ENCODE data around the gene LETM1. TPM values are rescaled to one million over a fixed set of nuclear protein-coding genes. Genes with fewer than 3 reads are reported as not detected.

The LETM1 gene
- total RNA-seq, 1 experiment from 2014 or later, result 63.9 TPM

DNA sequence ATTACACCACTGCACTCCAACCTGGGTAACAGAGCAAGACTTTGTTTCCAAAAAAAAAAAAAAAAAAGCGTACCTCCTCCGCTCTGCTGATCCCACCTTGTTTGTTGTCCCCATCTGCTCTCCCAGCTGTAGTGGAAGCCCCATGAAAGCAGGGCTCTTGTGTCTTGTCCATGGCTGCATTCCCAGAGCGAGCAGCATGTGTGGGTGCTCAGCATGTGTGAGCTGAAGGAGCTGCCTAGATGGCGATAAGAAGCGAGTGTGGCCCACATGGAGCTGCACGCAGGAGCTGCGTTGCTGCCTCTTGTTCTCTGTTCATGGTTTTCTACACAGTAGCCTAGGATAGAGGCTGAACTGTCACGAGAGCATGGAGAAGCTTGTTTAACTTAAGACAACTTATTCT is 27.6 kb upstream of the LETM1 start:
- Histone ChIP-seq H3K4me3 (ENCODE audit: low read depth, low read length) (no peak overlapping the region), H3K27me3 (replicated peaks; ENCODE audit: control insufficient read depth, insufficient read depth, low read length) (no peaks in the 10 kb centered on the region), H3K36me3 (ENCODE audit: control insufficient read depth, insufficient read depth, low read length) (no peaks in the 10 kb centered on the region), H3K9me3 (no peaks in the 10 kb centered on the region), H3K4me1 (peaks cover 14% of the 10 kb centered on the region)
- ChIA-PET CTCF (interaction anchor here (0.6 to 0.9 kb wide), 3 partner anchors 16 to 17 kb away, joined by 3 to 9 read pairs (median 5); no protein-coding TSS in a partner anchor), POLR2A (no interaction called here)
- BruUV-seq (replicated peaks), result no TSS peak
- Mint-ChIP-seq H3K36me3 (ENCODE audit: insufficient read depth, unreplicated experiment) (peaks cover 36% of the 10 kb centered on the region), H3K4me3 (ENCODE audit: unreplicated experiment) (no peak overlapping the region), H3K4me1 (ENCODE audit: low read depth, unreplicated experiment) (peaks cover 23% of the 10 kb centered on the region), H3K9me3 (ENCODE audit: unreplicated experiment) (no peaks in the 10 kb centered on the region), H3K27ac (ENCODE audit: unreplicated experiment) (no peak overlapping the region), H3K27me3 (ENCODE audit: insufficient read depth, unreplicated experiment) (no peaks in the 10 kb centered on the region)
- TF ChIP-seq, protein P1, sequence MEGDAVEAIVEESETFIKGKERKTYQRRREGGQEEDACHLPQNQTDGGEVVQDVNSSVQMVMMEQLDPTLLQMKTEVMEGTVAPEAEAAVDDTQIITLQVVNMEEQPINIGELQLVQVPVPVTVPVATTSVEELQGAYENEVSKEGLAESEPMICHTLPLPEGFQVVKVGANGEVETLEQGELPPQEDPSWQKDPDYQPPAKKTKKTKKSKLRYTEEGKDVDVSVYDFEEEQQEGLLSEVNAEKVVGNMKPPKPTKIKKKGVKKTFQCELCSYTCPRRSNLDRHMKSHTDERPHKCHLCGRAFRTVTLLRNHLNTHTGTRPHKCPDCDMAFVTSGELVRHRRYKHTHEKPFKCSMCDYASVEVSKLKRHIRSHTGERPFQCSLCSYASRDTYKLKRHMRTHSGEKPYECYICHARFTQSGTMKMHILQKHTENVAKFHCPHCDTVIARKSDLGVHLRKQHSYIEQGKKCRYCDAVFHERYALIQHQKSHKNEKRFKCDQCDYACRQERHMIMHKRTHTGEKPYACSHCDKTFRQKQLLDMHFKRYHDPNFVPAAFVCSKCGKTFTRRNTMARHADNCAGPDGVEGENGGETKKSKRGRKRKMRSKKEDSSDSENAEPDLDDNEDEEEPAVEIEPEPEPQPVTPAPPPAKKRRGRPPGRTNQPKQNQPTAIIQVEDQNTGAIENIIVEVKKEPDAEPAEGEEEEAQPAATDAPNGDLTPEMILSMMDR (IDR thresholded peaks at IDR 0.05; ENCODE audit: insufficient read depth in 1 of 2, low read depth in 1 of 2, low read length in 1 of 2, severe bottlenecking in 1 of 2, unreplicated experiment in 1 of 2), result no peak
- intact Hi-C loops (cut with micrococcal nuclease; ENCODE audit: unreplicated experiment), result no loop called here
- no peak for DNase-seq

DNA sequence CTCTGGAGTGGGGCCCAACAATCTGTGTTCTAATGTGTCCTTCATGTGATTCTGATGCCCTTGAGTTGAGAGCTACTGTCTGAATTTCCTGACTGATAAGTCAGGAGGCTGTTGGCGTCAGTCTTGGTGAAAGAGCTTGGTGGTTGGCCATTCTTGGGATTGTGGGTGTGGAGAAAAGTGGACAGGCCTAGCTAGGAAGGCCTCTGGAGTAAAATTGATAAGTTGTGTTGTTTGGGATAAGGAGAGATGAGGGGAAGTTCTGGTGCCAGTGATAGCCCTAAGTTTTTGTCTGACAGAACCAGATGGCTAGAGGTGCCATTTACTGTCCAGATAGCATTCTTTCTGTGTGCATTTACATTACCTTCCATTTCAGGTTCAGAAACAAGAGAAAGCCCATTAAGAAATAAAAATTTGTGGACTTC is 26.9 kb upstream of the LETM1 start:
- no peaks in the 10 kb centered on the region for H3K27me3 ChIP-seq (replicated peaks; ENCODE audit: control insufficient read depth, insufficient read depth, low read length)
- Mint-ChIP-seq H3K9me3 (ENCODE audit: unreplicated experiment) (no peaks in the 10 kb centered on the region), H3K27ac (ENCODE audit: unreplicated experiment) (no peak overlapping the region), H3K27me3 (ENCODE audit: insufficient read depth, unreplicated experiment) (no peaks in the 10 kb centered on the region), H3K4me3 (ENCODE audit: unreplicated experiment) (no peak overlapping the region), H3K36me3 (ENCODE audit: insufficient read depth, unreplicated experiment) (peaks cover 36% of the 10 kb centered on the region), H3K4me1 (ENCODE audit: low read depth, unreplicated experiment) (peaks cover 28% of the 10 kb centered on the region)
- peaks cover 17% of the 10 kb centered on the region for H3K4me1 ChIP-seq
- no peaks in the 10 kb centered on the region for H3K36me3 ChIP-seq (ENCODE audit: control insufficient read depth, insufficient read depth, low read length)
- BruUV-seq (replicated peaks), result no TSS peak
- no peaks in the 10 kb centered on the region for H3K9me3 ChIP-seq
- ChIA-PET POLR2A (no interaction called here), CTCF (interaction anchor here (0.6 to 0.7 kb wide), 2 partner anchors 17 to 18 kb away, joined by 5 to 9 read pairs; no protein-coding TSS in a partner anchor)
- intact Hi-C loops (cut with micrococcal nuclease; ENCODE audit: unreplicated experiment), result no loop called here
- H3K4me3 ChIP-seq (ENCODE audit: low read depth, low read length), result no peak overlapping the region
- no peak for DNase-seq
- TF ChIP-seq, protein P1 (IDR thresholded peaks at IDR 0.05; ENCODE audit: insufficient read depth in 1 of 2, low read depth in 1 of 2, low read length in 1 of 2, severe bottlenecking in 1 of 2, unreplicated experiment in 1 of 2), result no peak

DNA sequence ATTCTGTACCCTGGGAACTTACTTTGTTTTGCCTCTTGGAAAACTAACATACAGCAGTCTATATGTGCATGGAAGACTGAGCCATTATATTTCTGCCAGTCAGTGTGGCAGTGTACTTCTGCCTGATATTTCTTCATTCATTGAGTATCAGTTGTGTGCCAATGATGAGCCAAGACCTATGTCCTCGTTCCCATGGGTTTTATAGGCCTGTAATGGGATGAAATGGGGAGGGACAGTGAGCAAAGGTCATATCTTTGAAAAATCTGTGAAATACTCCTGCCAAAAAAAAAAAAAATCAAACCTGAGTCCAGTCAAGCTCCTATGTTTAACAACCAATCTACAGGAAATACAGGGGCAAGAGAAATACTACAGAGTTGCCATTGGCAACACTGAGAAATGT is 24.4 kb upstream of the LETM1 start:
- TF ChIP-seq, protein P1 (IDR thresholded peaks at IDR 0.05; ENCODE audit: insufficient read depth in 1 of 2, low read depth in 1 of 2, low read length in 1 of 2, severe bottlenecking in 1 of 2, unreplicated experiment in 1 of 2), result no peak
- Histone ChIP-seq H3K4me3 (ENCODE audit: low read depth, low read length) (no peak overlapping the region), H3K9me3 (no peaks in the 10 kb centered on the region), H3K27me3 (replicated peaks; ENCODE audit: control insufficient read depth, insufficient read depth, low read length) (no peaks in the 10 kb centered on the region), H3K36me3 (ENCODE audit: control insufficient read depth, insufficient read depth, low read length) (no peaks in the 10 kb centered on the region), H3K4me1 (peaks cover 22% of the 10 kb centered on the region)
- H3K9me3 Mint-ChIP-seq (ENCODE audit: unreplicated experiment), result no peaks in the 10 kb centered on the region
- DNase-seq, result no peak
- ChIA-PET POLR2A (no interaction called here), CTCF (no interaction called here)
- peak overlapping the region; percentile 88 for H3K27ac Mint-ChIP-seq (ENCODE audit: unreplicated experiment)
- H3K4me1 Mint-ChIP-seq (ENCODE audit: low read depth, unreplicated experiment), result peaks cover 33% of the 10 kb centered on the region
- BruUV-seq (replicated peaks), result no TSS peak
- H3K27me3 Mint-ChIP-seq (ENCODE audit: insufficient read depth, unreplicated experiment), result no peaks in the 10 kb centered on the region
- peaks cover 35% of the 10 kb centered on the region for H3K36me3 Mint-ChIP-seq (ENCODE audit: insufficient read depth, unreplicated experiment)
- H3K4me3 Mint-ChIP-seq (ENCODE audit: unreplicated experiment), result no peak overlapping the region
- intact Hi-C loops (cut with micrococcal nuclease; ENCODE audit: unreplicated experiment), result no loop called here
